ENCODE data around the gene TJP2.
A peak's percentile ranks its signal among the peaks of the same experiment; 100 is the strongest.
"Not testable (repeated sequence)": the region's sequence is repeated elsewhere in the genome, so short reads cannot be mapped to it uniquely, and the experiment has no call there.

The TJP2 gene

DNA sequence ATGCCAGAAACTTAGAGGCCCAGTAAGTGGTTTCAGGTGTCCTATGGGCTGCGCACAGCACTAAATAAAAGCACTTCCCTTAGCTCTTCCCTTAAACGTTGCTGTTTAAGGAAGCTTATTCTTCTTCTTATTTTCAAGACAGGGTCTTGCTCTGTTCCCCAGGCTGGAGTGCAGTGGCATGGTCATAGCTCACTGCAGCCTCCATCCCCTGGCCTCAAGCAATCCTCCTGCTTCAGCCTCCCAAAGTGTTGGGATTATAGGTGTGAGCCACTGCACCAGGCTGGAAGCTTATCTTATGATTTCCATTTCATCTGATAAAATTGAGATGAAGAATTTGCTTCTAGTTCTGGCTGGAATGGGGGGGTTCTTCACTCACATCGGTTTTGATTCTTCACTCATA is 15.6 kb upstream of the TJP2 start:
- DNase-seq (ENCODE audit: low read depth, low spot score) = no peak

DNA sequence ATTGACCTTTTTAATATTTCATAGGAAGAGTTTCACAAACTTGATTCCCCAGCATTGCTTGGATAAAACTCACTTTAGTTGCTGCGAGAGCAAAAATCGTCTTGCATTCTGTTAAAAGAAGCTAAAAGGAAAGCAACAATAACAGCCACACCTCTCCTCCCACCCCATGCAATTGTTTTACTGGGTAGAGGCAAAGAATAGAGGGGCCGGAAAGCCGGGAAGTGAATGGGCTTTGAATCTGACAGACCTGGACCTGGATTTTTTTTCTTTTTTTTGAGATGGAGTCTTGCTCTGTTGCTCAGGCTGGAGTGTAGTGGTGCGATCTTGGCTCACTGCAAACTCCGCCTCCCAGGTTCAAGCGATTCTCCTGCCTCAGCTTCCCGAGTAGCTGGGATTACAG is 9.5 kb upstream of the TJP2 start:
- not testable (repeated sequence) for DNase-seq (ENCODE audit: low read depth, low spot score)

DNA sequence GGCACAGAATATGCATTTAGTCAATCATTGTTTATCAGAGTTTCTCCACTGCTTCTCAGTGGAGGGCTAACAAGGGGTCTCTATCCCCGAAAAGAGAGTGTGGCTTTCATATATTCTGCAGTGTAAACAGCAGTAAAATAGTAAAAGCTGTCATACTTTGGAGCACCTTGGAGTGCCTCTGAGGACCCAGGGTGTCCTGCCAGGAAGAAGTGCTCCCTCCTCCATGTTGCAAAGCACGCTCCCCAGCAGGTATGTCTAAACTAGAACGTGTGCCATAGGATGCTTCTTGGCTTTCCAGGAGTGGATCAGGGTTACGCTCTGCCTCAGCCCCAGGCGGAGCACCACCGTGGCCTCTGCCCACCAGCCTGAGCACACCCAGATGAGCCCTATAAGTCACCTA is 8.5 kb upstream of the TJP2 start:
- DNase-seq (ENCODE audit: low read depth, low spot score) = no peak

DNA sequence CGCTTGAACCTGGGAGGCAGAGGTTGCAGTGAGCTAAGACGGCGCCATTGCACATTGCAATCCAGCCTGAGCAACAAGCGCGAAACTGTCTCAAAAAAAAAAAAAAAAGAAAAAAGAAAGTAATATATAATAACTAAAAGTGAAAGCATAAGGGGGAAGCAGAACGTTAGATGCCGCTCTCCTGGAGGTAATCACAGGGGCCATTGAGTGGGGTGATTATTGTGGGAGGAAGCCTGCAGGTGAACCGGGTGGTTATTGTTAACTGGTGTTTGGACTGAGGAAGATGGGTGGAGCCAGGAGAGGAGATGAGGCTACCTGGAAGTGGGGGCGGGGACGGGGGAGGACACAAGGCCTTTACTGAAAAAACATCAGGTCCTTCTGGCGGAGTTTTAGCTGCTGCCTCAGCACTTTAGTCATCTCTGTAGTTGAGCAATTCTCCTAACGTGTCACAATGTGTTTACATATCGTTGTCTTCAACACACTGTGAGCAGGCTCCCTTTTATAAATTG is 5.3 kb upstream of the TJP2 start:
- peak; percentile 53 for DNase-seq (ENCODE audit: low read depth, low spot score)

- DNase-seq (ENCODE audit: low read depth, low spot score) = no peak
Measured at GRCh38 chr9:69170231-69170630, 3.8 kb upstream of the TJP2 start.

- no peak for DNase-seq (ENCODE audit: low read depth, low spot score)
Measured at GRCh38 chr9:69171049-69171448, 3.0 kb upstream of the TJP2 start.

DNA sequence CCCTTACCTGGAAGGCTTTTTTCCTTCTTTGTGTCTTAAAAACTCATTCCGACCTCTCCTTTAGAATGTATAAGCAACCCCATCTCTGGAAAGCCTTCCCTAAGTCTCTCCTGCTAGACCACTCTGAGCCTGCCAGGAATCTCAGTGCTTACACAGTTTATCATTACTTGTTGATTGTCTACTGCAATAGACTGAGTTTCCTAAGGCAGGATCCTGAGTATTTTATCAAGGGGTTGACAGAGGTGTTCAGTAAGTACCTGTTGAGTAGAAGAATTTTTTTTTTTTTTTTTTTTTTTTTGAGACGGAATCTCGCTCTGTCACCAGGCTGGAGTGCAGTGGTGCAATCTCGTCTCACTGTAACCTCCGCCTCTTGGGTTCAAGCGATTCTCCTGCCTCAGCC is 2.6 kb upstream of the TJP2 start:
- DNase-seq (ENCODE audit: low read depth, low spot score) = no peak

DNA sequence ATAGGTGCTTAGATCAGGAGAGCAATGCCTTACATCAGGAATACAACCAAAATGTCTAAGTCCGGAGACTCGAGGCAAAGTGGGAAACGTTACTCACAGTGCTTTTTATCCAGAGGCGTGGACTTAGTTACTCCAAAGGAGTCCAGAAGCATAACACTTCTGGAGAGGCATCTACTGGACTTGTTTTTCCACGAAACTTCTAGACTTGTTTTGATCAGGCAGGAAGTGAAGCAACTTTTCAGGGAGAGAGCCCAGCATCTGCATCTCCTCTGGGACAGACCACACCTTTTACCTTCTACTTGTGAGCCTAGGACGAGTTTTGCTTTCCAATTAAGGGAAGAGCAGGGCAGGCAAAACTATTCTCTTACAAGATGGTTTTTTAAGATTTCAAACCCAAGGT is 1.2 kb upstream of the TJP2 start:
- no peak for DNase-seq (ENCODE audit: low read depth, low spot score)

GRCh38 chr9:69173497-69173890 is 583 bp upstream of the TJP2 start:
- DNase-seq (ENCODE audit: low read depth, low spot score) = peak; percentile 62

DNA sequence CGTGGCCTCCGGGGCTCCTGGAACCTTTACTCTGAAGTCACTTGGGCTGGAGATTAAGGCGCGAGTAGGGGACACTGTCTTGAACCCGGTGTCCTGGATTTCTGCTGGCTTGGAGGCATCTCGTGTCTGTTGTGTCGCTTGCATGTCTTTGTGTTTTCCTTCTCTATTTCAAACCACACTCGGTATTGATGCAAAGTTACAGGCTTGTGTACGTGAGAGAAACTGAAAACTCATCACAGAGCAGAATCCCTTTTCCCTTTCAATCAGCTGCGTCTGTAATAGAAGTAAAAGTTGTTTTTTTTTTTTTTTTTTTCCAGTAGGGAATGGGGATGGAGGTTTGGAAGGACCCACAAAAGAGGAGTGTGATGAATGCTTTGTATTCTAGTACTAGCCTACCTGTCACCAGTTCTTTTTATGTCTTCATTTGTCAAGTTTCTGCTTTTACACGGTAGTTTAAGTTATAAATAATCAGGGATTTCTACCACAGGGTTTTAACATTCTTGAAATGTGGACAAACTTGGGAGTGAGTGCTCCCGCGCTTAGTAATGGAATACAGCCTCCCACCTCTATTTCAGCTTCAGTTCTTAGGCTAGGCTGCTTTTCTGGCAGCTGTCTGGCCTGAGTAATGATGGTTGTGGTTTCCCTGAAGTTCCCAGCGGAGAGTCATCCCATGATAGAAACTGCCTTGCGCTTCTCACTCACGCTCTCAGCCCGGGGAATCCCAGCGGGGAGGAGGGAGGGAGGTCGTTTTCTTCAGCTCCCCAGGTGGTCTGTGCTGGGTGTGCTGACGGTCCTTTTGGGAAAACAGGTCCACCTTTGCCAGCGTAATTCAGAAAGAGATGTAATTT is 763 bp downstream of the TJP2 start:
- peak; percentile 67 for DNase-seq (ENCODE audit: low read depth, low spot score)

DNA sequence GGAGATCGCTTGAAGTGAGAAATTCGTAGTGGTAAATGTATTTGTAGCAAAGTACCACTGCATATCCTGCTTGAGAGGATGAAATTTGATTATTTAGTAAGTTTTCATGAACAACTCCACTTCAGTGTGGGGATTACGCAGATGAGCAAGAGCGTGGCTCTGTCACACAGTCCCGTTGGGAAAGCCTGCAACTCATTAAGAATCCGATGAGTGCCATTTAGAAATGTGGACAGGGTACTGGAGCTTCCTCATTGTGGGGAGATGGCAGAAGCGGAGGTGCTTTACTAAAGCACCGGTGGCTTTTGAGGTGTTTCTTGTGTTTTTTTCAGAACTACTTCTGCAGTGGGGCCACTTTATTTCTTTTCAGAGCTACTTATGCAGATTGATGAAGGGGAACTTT is 1.4 kb downstream of the TJP2 start:
- no peak for DNase-seq (ENCODE audit: low read depth, low spot score)

GRCh38 chr9:69176471-69177171 is 2.5 kb downstream of the TJP2 start:
- DNase-seq (ENCODE audit: low read depth, low spot score) = no peak

DNA sequence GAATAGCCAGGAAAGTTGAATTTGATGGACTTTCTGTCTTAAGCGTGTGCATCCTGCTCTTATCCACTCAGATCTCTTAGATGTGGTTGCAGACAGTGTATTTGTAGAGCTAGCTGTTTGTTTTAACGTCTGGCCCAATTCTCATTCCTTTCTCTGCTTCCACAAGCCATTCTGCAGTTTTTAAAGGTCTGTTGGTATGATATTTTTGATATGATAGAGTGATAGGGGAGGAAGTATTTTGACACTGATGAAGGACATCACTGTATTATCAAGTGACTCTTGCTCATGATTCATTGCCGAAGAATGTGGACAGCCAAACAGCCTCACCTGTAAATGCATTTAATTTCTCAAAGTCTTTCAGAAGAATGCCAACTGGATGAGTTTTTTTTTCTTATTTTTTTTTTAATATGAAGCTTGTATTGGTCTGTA is 4.5 kb downstream of the TJP2 start:
- DNase-seq (ENCODE audit: low read depth, low spot score) = no peak

DNA sequence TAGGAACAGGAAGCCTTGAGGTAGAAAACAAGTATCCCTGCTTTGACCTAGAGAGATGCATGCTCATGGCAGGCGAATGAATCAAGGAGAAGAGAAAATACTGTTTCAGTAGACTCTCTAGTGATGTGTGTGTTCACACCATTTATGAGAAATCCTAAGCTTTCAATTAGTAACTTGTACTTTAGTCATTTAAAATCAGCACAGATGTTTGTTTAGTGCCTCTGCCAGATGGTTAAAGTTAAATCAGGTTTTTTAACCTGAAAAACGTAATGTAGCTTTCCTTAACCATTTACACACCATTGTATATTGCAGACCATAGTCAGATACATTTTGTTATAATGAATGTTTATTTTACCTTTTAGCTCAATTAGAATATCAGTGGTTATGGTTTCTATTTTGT is 5.0 kb downstream of the TJP2 start:
- DNase-seq (ENCODE audit: low read depth, low spot score) = no peak

- DNase-seq (ENCODE audit: low read depth, low spot score) = no peak
Measured at GRCh38 chr9:69180200-69180599, 6.1 kb downstream of the TJP2 start.

- no peak for DNase-seq (ENCODE audit: low read depth, low spot score)
Measured at GRCh38 chr9:69180670-69181069, 6.6 kb downstream of the TJP2 start.

GRCh38 chr9:69181908-69182353 is 7.9 kb downstream of the TJP2 start:
- peak; percentile 39 for DNase-seq (ENCODE audit: low read depth, low spot score)

DNA sequence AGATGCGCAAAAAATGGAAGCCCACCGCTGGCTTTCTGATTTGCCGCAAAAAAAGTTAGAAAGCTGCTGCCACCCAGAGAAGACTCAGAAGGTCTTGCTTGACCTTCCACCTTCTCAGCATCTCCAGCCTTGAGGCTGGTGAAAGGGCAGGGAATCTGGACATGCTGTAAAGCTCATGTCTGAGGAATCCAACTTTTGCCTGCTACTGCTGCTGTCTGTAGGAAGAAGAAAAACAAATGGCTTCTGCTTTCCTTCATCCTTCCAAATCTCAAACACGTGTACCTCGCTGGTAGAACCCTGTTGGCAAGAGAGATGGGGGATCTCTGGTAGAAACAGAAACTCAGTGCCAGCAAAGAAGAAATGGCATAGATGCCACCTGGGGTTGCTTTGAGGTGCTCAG is 10.2 kb downstream of the TJP2 start:
- no peak for DNase-seq (ENCODE audit: low read depth, low spot score)

DNA sequence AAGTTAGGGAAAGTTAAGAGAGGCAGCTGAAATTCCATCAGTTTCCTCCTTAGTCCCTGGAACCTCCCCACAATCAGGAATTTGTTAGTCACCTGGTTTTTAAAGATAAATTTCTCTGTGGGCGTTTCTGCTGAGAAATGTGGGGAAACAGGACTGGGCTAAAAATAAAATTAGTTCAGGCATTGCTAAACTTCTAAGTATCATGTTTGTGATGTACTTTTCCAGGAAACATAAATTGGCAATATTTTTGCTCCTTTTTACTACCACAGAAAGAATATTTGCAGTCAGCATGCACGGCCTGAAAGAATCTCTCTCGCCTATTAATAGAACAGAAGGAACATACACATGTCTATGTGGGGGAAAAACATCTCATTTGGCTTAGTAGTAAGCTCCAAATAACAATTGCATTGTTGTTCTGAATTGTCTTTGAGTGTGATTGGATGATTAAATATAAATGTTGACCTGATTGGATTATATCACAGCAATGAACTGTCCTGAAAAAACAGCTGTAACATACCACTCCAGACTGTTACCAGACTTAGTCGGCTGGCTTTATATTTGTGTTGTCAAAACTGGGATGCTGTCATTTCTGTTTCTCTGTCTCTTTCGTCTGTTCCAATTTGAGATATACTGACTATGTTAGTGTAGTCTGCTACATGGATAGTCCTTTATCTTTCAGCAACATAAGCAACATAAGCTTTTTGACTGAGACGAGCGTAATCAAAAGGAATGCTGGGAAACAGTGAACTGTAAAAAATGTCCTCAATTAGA is 12.9 kb downstream of the TJP2 start:
- DNase-seq (ENCODE audit: low read depth, low spot score) = no peak

DNA sequence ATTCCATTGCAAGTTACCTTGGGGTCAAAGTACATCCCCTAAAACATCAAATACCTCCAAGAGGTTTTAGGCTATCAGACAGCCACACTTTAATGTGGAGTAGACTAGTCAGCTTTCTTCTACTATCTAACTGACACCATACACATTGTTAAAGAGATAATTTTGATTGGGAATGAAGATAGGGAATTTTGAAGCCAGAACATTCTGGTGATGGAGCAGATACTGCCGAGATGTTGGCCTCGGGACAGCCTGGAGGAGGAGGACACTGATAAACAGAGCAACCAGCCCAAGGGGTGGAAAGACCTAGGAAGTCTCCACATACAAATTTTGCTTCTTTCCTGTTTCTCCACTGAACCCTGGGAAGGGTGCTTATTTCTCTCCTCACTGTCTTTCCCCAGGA is 14.9 kb downstream of the TJP2 start:
- no peak for DNase-seq (ENCODE audit: low read depth, low spot score)

DNA sequence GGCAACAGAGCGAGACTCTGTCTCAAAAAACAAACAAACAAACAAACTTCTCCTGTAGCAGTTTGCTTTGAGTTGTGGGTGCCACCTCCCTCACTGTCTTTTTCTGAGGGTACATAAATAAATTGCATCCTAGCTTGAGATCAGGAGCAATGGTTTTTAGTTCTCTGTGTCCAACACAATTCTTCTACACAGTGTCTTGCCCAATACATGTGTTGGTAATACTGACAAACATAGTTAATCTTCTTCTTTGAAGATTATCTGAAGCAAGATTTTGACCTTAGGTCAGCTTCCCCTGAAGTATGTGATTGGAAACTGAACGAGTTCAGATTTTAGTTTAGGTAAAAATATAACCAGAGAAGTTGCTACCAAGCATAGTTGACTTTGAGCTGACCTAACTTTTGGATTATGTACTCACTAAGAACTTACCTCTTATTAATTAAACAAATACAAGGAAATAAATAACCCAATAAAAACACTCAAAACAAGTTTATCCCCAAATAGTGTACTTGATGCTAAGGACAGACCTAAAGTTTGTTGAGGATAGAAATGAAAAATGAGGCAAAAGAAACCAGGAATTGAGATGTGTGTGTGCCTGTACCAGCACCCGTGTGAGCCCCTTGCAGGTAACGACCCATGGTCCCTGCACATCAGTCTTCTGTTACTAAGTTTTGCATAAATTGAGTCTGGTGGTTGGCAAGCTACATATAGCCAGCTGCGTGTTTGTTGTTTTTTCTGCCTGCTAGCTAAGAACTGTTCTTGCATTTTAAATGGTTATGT is 16.2 kb downstream of the TJP2 start:
- no peak for DNase-seq (ENCODE audit: low read depth, low spot score)

DNA sequence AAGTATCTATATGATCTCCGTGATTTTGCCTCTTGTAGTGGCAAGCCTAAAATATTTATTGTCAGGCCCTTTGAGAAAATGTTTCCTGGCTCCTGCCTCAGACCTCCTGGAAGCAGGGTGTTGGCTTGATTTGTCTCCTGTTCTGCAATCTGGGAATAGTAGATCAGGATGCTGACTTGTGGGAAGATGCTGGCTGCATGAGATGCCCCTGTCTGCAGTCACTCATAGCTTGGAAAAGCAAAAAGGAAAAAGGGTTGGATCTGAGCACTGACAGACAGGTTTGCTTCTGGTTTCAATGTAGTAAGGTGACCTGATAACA is 16.7 kb downstream of the TJP2 start:
- no peak for DNase-seq (ENCODE audit: low read depth, low spot score)

Data from ELF-1 (cell line).